ENCODE data around the gene RUNX2.

RUNX2 gene

DNA sequence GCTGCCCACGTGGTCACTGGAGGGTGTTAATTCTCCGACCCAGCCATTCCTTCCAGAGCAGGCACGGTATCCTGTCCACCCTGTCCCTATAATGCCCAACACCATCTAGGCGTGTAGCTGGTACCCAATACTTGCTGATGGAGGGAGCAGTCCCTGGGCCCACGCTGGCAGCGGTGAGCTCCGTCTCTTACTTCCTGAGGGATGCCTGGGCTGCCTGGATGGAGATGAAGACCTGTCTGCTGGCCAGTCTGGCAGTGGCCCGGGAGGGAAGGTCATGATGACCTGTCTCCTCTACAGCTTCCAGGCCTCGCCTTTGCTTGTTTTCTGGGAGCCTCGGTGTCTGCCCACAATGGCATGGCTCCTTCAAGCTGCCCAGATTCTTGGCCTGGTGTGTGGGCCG, 347.5 kb downstream of the RUNX2 start:
- no peak for DNase-seq (ENCODE audit: low spot score)

- DNase-seq (ENCODE audit: low spot score): no peak
Measured at GRCh38 chr6:45676380-45676779, 348.2 kb downstream of the RUNX2 start.

GRCh38 chr6:45677381-45678284, 349.5 kb downstream of the RUNX2 start:
- DNase-seq (ENCODE audit: low spot score): no peak

DNA sequence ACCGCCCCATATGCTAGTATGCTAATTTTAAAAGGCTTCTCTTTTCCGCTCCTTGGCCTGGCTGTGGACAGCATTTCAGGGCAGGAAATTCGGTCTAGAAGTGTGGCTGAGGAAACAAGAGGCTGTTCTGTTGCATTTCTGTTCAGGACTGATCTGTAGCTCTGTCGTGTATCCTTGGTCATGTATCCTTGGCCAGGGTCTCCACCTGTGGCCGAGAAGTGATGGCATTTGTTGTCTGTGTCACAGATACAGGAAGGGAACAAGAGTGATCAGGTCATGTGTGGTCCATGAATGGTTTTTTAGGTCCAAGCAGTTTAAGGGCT, 350.1 kb downstream of the RUNX2 start:
- no peak for DNase-seq (ENCODE audit: low spot score)

DNA sequence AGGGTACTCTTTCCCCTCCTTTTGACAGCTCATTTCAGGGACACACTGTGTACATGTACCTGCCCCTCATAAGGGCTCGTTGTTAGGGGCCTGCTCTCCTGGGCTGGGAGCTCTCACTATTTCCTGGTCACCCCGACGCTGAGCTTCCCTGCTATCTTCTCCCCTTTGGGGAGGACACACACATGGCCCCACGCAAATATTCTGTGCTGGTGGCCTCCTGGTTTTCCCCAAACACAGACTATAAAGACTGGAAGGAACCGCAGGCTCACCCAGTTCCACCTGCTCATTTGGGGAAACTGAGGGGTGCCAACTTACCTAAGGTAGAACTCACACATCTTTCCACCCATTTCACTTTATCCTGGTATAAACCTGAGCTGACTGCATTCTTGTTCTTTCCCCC, 351.0 kb downstream of the RUNX2 start:
- no peak for DNase-seq (ENCODE audit: low spot score)

GRCh38 chr6:45679631-45680030, 351.5 kb downstream of the RUNX2 start:
- no peak for DNase-seq (ENCODE audit: low spot score)

DNA sequence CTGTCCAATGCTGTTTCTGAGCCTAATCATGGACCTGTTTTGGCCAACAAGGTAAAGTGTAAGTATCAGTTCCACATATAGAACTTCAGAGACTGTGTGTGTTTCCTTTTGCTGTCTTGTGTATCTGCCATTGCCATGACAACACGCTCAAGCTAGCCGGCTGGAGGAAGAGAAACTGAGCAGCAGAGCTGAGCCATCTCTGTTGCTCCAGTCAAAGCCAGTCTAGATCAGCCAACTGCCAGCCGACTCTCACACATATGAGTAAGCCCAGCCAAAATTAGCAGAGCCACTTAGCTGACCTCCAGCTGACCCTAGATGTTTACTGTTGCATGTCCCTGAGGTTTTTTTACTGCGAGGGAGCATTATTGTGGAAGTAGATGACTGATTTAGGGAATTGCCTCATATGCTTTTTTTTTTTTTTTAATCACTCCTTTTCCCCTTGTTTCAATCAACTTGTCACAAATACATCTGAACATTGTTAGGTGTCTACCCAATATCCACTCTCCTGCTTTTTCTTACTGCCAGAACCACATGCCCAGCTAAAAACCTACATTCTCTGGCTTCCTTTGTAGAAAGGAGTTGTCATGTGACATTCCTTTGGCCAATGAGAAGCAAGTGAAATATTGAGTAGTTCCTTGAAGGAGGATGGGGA, 353.9 kb downstream of the RUNX2 start:
- DNase-seq (ENCODE audit: low spot score): no peak

GRCh38 chr6:45684476-45684875, 356.3 kb downstream of the RUNX2 start:
- no peak for DNase-seq (ENCODE audit: low spot score)

- no peak for DNase-seq (ENCODE audit: low spot score)
Measured at GRCh38 chr6:45685076-45685475, 356.9 kb downstream of the RUNX2 start.

GRCh38 chr6:45686841-45687569, 358.9 kb downstream of the RUNX2 start:
- no peak for DNase-seq (ENCODE audit: low spot score)

GRCh38 chr6:45687570-45687969, 359.4 kb downstream of the RUNX2 start:
- DNase-seq (ENCODE audit: low spot score): no peak

DNA sequence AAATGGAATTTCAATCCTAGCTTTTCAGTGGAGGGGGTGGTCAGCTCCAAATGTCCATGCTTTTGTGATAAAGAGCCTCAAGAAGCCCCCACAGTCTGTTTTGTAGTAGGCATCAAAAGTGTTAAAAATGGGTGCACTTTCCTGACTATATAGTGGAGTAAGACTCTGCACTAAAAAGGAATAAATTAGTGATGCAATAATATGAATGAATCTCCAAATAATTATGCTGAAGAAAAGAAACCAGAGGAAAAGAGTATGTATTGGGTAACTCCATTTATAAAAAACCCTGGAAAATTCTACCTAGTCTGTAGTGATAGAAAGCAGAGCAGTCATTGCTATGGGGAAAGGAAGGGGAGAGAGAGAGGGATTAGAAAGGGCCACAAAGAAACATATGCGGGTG, 360.1 kb downstream of the RUNX2 start:
- no peak for DNase-seq (ENCODE audit: low spot score)

DNA sequence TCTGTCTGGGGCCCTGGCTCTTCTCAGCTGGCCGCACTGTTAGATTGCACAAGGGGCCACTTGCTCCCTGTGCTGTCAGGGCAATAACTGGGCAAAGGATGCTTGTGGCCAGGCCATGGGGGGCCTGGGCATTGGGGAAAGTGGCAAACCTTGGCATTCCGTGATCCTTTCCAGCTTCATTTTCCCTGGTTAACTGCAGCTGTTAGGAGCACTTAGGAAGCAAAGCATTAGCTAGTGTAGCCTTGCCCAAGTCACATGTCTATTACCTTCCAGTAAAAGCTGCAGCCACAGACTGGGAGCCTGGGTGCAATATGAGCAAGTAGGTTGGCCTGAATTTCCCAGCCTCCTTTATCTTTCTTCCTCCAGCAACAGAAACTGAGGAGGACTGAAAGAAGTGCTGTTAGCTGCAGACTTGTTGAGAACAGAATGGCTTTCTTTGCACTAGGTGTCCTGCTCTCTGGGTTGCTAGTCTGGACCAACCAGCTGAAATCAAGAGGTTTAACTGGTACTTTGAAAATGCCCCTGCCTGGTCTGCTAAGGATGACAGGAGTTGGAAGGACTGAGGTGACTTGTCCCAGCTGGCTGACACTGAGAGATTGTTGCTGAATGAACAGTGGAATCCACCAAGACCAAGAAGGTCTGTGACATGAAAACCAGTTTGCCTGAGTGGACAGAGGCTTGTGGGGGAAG, 361.9 kb downstream of the RUNX2 start:
- DNase-seq (ENCODE audit: low spot score): no peak

DNA sequence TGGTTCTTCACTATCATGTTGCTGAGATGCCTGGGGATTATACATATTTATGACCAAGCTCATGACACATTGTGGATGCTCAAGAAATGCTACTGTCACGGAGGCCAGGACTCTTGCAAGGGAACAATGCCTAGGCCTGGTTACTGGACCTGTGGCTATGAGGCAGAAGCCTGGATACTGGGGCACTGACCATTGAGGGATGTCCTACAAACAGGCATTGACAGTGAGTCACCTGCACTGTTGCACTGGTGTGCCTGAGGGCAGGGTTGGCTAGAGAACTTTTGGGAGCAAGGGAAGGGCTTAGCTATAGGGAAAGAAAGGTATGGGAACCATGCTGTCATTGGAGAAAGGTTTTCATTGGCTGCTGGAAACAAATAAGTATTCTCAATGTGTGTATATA, 362.7 kb downstream of the RUNX2 start:
- DNase-seq (ENCODE audit: low spot score): no peak

DNA sequence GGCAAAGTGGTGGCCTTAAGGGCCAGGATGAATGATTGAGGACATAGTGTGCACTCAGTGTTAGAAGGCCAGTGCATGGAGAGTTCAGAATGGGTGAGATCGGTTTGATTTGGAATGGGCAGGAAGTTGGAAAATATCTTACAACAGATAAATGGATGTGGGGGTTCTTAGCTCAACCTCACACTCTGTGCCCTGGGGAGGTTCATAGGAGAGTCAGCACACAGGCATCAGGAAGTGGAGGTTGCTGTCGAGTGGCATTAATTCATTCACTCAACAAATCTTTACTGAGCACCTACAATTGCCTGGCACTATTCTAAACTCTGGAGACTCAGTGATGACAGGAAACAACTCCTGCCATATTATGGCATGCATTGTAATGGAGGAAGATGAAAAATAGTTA, 363.3 kb downstream of the RUNX2 start:
- DNase-seq (ENCODE audit: low spot score): no peak

- DNase-seq (ENCODE audit: low spot score): no peak
Measured at GRCh38 chr6:45692021-45692420, 363.9 kb downstream of the RUNX2 start.

GRCh38 chr6:45696738-45697137, 368.6 kb downstream of the RUNX2 start:
- DNase-seq (ENCODE audit: low spot score): no peak

- DNase-seq (ENCODE audit: low spot score): no peak
Measured at GRCh38 chr6:45697605-45698004, 369.5 kb downstream of the RUNX2 start.

DNA sequence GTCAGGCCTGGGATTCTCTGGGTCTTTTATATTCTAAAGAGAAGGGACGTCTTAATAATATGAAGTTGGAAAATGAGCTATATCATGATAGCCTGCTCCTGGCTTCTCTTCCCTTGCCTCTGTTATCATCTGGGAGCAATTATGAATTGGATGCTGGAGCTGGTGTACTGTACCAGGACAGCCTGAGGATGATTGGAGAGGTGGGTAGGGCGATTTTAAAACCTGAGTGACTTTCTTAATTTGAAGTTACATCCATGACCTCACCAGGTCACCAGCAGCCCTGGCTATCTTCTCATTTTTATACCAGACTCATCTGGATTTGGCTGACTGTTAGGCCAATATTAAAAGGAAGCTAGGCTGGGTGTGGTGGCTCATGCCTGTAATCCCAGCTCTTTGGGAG, 369.9 kb downstream of the RUNX2 start:
- no peak for DNase-seq (ENCODE audit: low spot score)

DNA sequence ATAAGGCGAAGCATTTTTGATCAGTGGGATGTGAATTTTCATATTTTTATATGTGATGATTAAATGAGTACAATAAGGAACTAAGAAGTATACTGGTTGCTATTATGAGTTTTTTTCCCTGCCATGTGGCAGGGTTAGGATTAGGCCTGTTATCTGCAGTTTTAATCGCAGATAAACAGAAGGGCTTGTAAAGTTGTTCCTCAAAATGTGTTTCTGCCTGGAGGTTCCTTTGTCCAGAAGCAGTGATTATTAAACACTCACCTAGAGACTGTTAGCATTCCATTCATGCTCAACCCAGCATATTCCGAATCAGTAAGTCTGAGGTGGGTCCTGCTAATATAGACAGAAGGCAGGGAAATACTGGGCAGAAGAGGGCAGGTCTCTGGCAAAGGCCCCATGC, 371.5 kb downstream of the RUNX2 start:
- no peak for DNase-seq (ENCODE audit: low spot score)

GRCh38 chr6:45702849-45703739, 375.0 kb downstream of the RUNX2 start:
- no peak for DNase-seq (ENCODE audit: low spot score)
